BJ (cell line): ENCODE data around the gene EPS8L3. TPM values are rescaled to one million over a fixed set of nuclear protein-coding genes. Genes with fewer than 3 reads are reported as not detected.
A peak's percentile ranks its signal among the peaks of the same experiment; 100 is the strongest.

Source experiments
- CTCF ChIA-PET: fragments of 350-600 bp; formaldehyde crosslinking; extraction: SDS; loops from one replicate; lab custom pipeline; 2021; ENCODE audit warnings: antibody characterized with exemption, inconsistent platforms; lab: Yijun Ruan, JAX
- POLR2A ChIA-PET: fragments of 300-600 bp; sonication (Branson Sonifier 250); formaldehyde crosslinking; extraction: SDS; loops from one replicate; lab custom pipeline; 2021; ENCODE audit warnings: antibody characterized with exemption; lab: Charles Lee
- DNase-seq: peaks from one replicate; pipeline ENCODE4 v3.0.0-alpha.2; 2011; ENCODE audit warnings: low read depth
- H3K27me3 ChIP-seq: 2 replicates; pipeline ENCODE4 v1.6.0; 2011; ENCODE audit warnings: low read length; ENCODE audit not compliant: control insufficient read depth, insufficient read depth
- H3K36me3 ChIP-seq: 2 replicates; pipeline ENCODE4 v1.5.1; 2011; ENCODE audit warnings: low read length; ENCODE audit not compliant: control insufficient read depth, insufficient read depth
- H3K4me3 ChIP-seq: 2 replicates; pipeline ENCODE4 v1.5.1; 2011; ENCODE audit warnings: low read depth, mild to moderate bottlenecking, control low read depth, low read length
- CTCF ChIP-seq: IDR thresholded peaks from 2 replicates; pipeline ENCODE4 v1.5.1; 2011; ENCODE audit warnings: low read depth, mild to moderate bottlenecking, control low read depth, inconsistent platforms, low read length, moderate library complexity; ENCODE audit not compliant: insufficient read depth
- polyA plus RNA-seq: library from polyadenylated mRNA; depleted of rRNA; stranded (reverse); fragments of >200 nt; gene quantifications from 2 replicates; pipeline ENCODE4 v1.2.3, GENCODE V29; 2011

EPS8L3 gene
- polyA plus RNA-seq, 1 experiment = not detected

- H3K27me3 ChIP-seq = no peaks in the 10 kb centered on the region; the same call in 1 of the 2 replicates
- CTCF ChIA-PET = interaction anchor here (0.9 to 26.2 kb wide), 12 partner anchors 8 to 240 kb away, joined by 3 to 763 read pairs (median 4); partner anchors contain the start of genes AHCYL1, AMPD2, EPS8L3 and GNAI3
- no peak for TF ChIP-seq CTCF
- no peak overlapping the region for H3K4me3 ChIP-seq
- POLR2A ChIA-PET = no interaction called here
- no peaks in the 10 kb centered on the region for H3K36me3 ChIP-seq
- no peak for DNase-seq
These were observed 8.3 kb upstream of the EPS8L3 start for GRCh38 chr1:109771712-109772657.

- Histone ChIP-seq H3K27me3 (no peaks in the 10 kb centered on the region; the same call in 1 of the 2 replicates), H3K36me3 (no peaks in the 10 kb centered on the region), H3K4me3 (no peak overlapping the region)
- no peak for TF ChIP-seq CTCF
- CTCF ChIA-PET = interaction anchor here (1.8 to 26.2 kb wide), 5 partner anchors 120 to 227 kb away, joined by 7 to 763 read pairs (median 173); partner anchors contain the start of genes AHCYL1, GNAI3 and GPR61
- POLR2A ChIA-PET = no interaction called here
- DNase-seq = no peak
These were observed 6.8 kb upstream of the EPS8L3 start for GRCh38 chr1:109770331-109771095.

- Histone ChIP-seq H3K27me3 (no peaks in the 10 kb centered on the region), H3K4me3 (no peak overlapping the region), H3K36me3 (no peaks in the 10 kb centered on the region)
- POLR2A ChIA-PET = interaction anchor here (0.7 kb wide), 1 partner anchor 129 kb away, joined by 4 read pairs; no protein-coding TSS in a partner anchor
- CTCF ChIA-PET = interaction anchor here (0.9 to 26.2 kb wide), 6 partner anchors 21 to 226 kb away, joined by 3 to 763 read pairs (median 128); partner anchors contain the start of genes AHCYL1, GNAI3 and GPR61
- DNase-seq = peak; percentile 31
- TF ChIP-seq CTCF = no peak
These were observed 5.8 kb upstream of the EPS8L3 start for GRCh38 chr1:109769330-109770078.

- Histone ChIP-seq H3K27me3 (no peaks in the 10 kb centered on the region), H3K36me3 (no peaks in the 10 kb centered on the region), H3K4me3 (no peak overlapping the region)
- POLR2A ChIA-PET = interaction anchor here (0.7 kb wide), 1 partner anchor 128 kb away, joined by 4 read pairs; no protein-coding TSS in a partner anchor
- no peak for DNase-seq
- TF ChIP-seq CTCF = no peak
- CTCF ChIA-PET = interaction anchor here (0.9 to 26.2 kb wide), 6 partner anchors 20 to 226 kb away, joined by 3 to 763 read pairs (median 128); partner anchors contain the start of genes AHCYL1, GNAI3 and GPR61
These were observed 5.1 kb upstream of the EPS8L3 start for GRCh38 chr1:109768820-109769219.
